HepG2 (cell line): ENCODE data around the gene RRAS. TPM values are rescaled to one million over a fixed set of nuclear protein-coding genes. Genes with fewer than 3 reads are reported as not detected.

Experiments
- CEBPG ChIP-seq: IDR thresholded peaks from 2 replicates; pipeline ENCODE4 v1.6.1; 2016
- EEA1 ChIP-seq: sonication (generic); formaldehyde crosslinking; IDR thresholded peaks from 2 replicates; pipeline ENCODE4 v1.5.1; 2020; ENCODE audit warnings: mild to moderate bottlenecking, missing genetic modification reagents, borderline replicate concordance
- EZH2 ChIP-seq: conservative IDR thresholded peaks from 2 replicates; pipeline ENCODE4 v1.6.1; 2012; ENCODE audit warnings: mild to moderate bottlenecking, low read depth, low read length, moderate library complexity
- FOSL2 ChIP-seq: sonication (generic); formaldehyde crosslinking; IDR thresholded peaks from 2 replicates; pipeline ENCODE4 v1.4.0; 2020; ENCODE audit warnings: missing genetic modification reagents
- GABPB1 ChIP-seq: IDR thresholded peaks from 2 replicates; pipeline ENCODE4 v1.6.1; 2016; ENCODE audit warnings: mild to moderate bottlenecking, missing genetic modification reagents, moderate library complexity, missing compliant biosample characterization
- HNRNPK ChIP-seq: fragments of 200-400 bp; formaldehyde crosslinking; IDR thresholded peaks from 2 replicates; pipeline ENCODE4 v1.6.1; 2018; ENCODE audit warnings: low read length, low read depth, moderate library complexity, mild to moderate bottlenecking; ENCODE audit not compliant: poor library complexity, severe bottlenecking
- KLF12 ChIP-seq: sonication (generic); formaldehyde crosslinking; IDR thresholded peaks from 2 replicates; pipeline ENCODE4 v1.4.0; 2020; ENCODE audit warnings: missing genetic modification reagents, borderline replicate concordance
- NCOR1 ChIP-seq: fragments of 200-600 bp; sonication (generic); IDR thresholded peaks from 2 replicates; pipeline ENCODE4 v1.7.0; 2017; ENCODE audit warnings: antibody characterized with exemption, low read length, borderline replicate concordance
- NFE2L1 ChIP-seq: sonication (generic); formaldehyde crosslinking; IDR thresholded peaks from 2 replicates; pipeline ENCODE4 v1.4.0; 2020; ENCODE audit warnings: missing genetic modification reagents, mild to moderate bottlenecking, borderline replicate concordance
- NR2C2 ChIP-seq: sonication (generic); formaldehyde crosslinking; IDR thresholded peaks from 2 replicates; pipeline ENCODE4 v1.4.0; 2020; ENCODE audit warnings: missing genetic modification reagents, mild to moderate bottlenecking, moderate library complexity, borderline replicate concordance
- SCMH1 ChIP-seq: sonication (generic); formaldehyde crosslinking; IDR thresholded peaks from 2 replicates; pipeline ENCODE4 v1.9.0; 2021; ENCODE audit warnings: missing genetic modification reagents, mild to moderate bottlenecking, borderline replicate concordance
- TAF1 ChIP-seq: sonication (generic); formaldehyde crosslinking; IDR thresholded peaks from 2 replicates; pipeline ENCODE4 v1.4.0; 2020; ENCODE audit warnings: missing genetic modification reagents
- TBX3 ChIP-seq: fragments of 450-650 bp; IDR thresholded peaks from 2 replicates; pipeline ENCODE4 v1.6.1; 2017; ENCODE audit warnings: antibody characterized with exemption, mild to moderate bottlenecking, inconsistent platforms, borderline replicate concordance
- ZFP36L1 ChIP-seq: sonication (generic); formaldehyde crosslinking; IDR thresholded peaks from 2 replicates; pipeline ENCODE4 v1.8.0; 2022; ENCODE audit warnings: mild to moderate bottlenecking, missing genetic modification reagents, moderate library complexity
- ZNF207 ChIP-seq: fragments of 450-650 bp; IDR thresholded peaks from 2 replicates; pipeline ENCODE4 v1.6.1; 2016; ENCODE audit warnings: antibody characterized with exemption, borderline replicate concordance
- ZNF432 ChIP-seq: sonication (generic); formaldehyde crosslinking; IDR thresholded peaks from 2 replicates; pipeline ENCODE4 v1.5.0; 2020; ENCODE audit warnings: missing genetic modification reagents, mild to moderate bottlenecking, borderline replicate concordance
- ZNF446 ChIP-seq: sonication (generic); formaldehyde crosslinking; IDR thresholded peaks from 2 replicates; pipeline ENCODE4 v1.5.0; 2020; ENCODE audit warnings: mild to moderate bottlenecking, missing genetic modification reagents
- ZNF850 ChIP-seq: sonication (generic); formaldehyde crosslinking; conservative IDR thresholded peaks from 2 replicates; pipeline ENCODE4 v1.9.0; 2021; ENCODE audit warnings: mild to moderate bottlenecking, missing genetic modification reagents
- ZSCAN22 ChIP-seq: sonication (generic); formaldehyde crosslinking; IDR thresholded peaks from 2 replicates; pipeline ENCODE4 v1.4.0; 2020; ENCODE audit warnings: mild to moderate bottlenecking, missing genetic modification reagents
- ZSCAN25 ChIP-seq: sonication (generic); formaldehyde crosslinking; IDR thresholded peaks from 2 replicates; pipeline ENCODE4 v1.8.0; 2022; ENCODE audit warnings: mild to moderate bottlenecking, missing genetic modification reagents
- ZSCAN31 ChIP-seq: sonication (generic); formaldehyde crosslinking; IDR thresholded peaks from 2 replicates; pipeline ENCODE4 v1.5.0; 2020; ENCODE audit warnings: low read depth, mild to moderate bottlenecking, missing genetic modification reagents
- polyA plus RNA-seq, 8 experiments: library from polyadenylated mRNA; depleted of rRNA in 3 of 8; stranded (reverse) in 7 of 8; unstranded in 1 of 8; fragments of >200 nt; fragmentation: Illumina TruSeq in 4 of 8; extraction: Trizol in 4 of 8; gene quantifications; 2 replicates each; pipeline versions ENCODE4 v1.2.1 to v1.2.3, GENCODE V29; 2011 to 2016; ENCODE audit warnings: low read depth in 4 of 8, missing spikeins in 1 of 8, mixed read lengths in 1 of 8; ENCODE audit not compliant: insufficient read depth in 1 of 8
- total RNA-seq, 5 experiments: library from RNA; depleted of rRNA; stranded (reverse); fragments of >200 nt; fragmentation: Illumina TruSeq; extraction: Trizol; gene quantifications; 2 replicates each; pipeline ENCODE4 v1.2.3, GENCODE V29; 2016; ENCODE audit warnings: low read depth in 1 of 5
- TF ChIP-seq, protein P1 (sequence below): sonication (generic); formaldehyde crosslinking; conservative IDR thresholded peaks from 2 replicates; pipeline ENCODE4 v1.4.0; 2020; ENCODE audit warnings: missing genetic modification reagents
- TF ChIP-seq, protein P2 (sequence below), 2 experiments: sonication (generic) in 1 of 2; formaldehyde crosslinking in 1 of 2; IDR thresholded peaks; 2 replicates each; pipeline versions ENCODE4 v1.4.0 to v1.6.1; 2018 to 2020; ENCODE audit warnings: missing genetic modification reagents in 2 of 2, borderline replicate concordance in 1 of 2, low read depth in 1 of 2, mild to moderate bottlenecking in 1 of 2, missing biosample characterization in 1 of 2
- TF ChIP-seq, protein P3 (sequence below): sonication (generic); formaldehyde crosslinking; IDR thresholded peaks from 2 replicates; pipeline ENCODE4 v1.4.0; 2020; ENCODE audit warnings: missing genetic modification reagents, borderline replicate concordance
- TF ChIP-seq, protein P4 (sequence below): IDR thresholded peaks from 2 replicates; pipeline ENCODE4 v1.6.1; 2016; ENCODE audit warnings: mild to moderate bottlenecking

RRAS gene
- total and polyA plus RNA-seq, 2 of the 13 experiments (the other 11 are each of a cell fraction or from before 2014, with no cell fraction given), result 1.5 to 12.0 TPM

DNA sequence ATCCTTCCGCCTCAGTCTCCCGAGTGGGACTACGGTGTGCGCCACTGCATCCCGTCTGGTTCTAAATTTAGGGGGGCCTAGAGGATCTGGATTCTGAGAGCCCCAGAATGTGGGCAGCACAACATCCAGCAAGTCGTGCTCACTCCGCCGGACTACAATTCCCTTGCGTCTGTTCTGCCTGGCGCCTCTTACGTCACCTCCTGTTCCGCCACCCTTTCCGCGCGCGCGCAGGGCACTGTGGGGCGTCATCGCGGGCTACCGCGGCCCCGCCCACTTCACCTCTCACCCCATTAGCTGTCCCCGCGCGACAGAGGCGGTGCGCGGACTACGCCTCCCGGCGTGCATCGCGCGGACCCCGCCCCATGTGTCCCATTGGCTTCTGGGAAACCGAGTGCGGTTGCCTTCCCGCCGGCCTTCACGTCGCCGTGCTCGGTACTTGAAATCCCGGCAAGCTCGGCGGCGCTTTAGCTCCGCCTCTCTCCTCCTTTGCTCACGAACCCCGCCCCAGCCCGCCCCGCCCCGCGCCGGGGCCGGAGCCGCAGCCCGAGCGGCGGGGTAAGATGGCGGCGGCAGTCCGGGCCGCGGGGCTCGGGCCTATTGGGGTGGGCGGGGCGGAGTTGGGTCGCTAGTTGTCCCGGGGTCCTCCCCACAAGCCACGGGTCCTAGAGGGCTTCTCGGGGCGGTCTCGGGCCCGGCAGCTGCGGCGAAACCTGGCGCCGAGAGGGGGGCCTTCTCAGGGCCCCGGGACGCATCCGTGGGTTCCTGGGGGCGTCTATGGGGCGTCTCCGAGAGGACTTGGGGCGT, 1.9 kb upstream of the RRAS start, which contains the start of gene SCAF1 (continued):
- TF ChIP-seq, protein P1, sequence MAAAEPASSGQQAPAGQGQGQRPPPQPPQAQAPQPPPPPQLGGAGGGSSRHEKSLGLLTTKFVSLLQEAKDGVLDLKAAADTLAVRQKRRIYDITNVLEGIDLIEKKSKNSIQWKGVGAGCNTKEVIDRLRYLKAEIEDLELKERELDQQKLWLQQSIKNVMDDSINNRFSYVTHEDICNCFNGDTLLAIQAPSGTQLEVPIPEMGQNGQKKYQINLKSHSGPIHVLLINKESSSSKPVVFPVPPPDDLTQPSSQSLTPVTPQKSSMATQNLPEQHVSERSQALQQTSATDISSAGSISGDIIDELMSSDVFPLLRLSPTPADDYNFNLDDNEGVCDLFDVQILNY (CRISPR knock-in tag), result no peak
- TF ChIP-seq NR2C2 (CRISPR knock-in tag), result peak; percentile 98
- TF ChIP-seq ZNF432 (CRISPR knock-in tag), result no peak
- peak; percentile 77 for TF ChIP-seq FOSL2 (CRISPR knock-in tag)
- no peak for TF ChIP-seq EZH2
- peak; percentile 73; the same call in 1 of the 2 replicates for TF ChIP-seq ZSCAN25 (CRISPR knock-in tag)
- peak; percentile 91 for TF ChIP-seq ZFP36L1
- peak; percentile 66 for TF ChIP-seq HNRNPK
- TF ChIP-seq ZNF207, result no peak
- peak; percentile 62; the same call in 1 of the 2 replicates for TF ChIP-seq TBX3
- TF ChIP-seq, protein P2, sequence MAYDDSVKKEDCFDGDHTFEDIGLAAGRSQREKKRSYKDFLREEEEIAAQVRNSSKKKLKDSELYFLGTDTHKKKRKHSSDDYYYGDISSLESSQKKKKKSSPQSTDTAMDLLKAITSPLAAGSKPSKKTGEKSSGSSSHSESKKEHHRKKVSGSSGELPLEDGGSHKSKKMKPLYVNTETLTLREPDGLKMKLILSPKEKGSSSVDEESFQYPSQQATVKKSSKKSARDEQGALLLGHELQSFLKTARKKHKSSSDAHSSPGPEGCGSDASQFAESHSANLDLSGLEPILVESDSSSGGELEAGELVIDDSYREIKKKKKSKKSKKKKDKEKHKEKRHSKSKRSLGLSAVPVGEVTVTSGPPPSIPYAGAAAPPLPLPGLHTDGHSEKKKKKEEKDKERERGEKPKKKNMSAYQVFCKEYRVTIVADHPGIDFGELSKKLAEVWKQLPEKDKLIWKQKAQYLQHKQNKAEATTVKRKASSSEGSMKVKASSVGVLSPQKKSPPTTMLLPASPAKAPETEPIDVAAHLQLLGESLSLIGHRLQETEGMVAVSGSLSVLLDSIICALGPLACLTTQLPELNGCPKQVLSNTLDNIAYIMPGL (CRISPR knock-in tag; IDR thresholded peaks at IDR 0.05; ENCODE audit: borderline replicate concordance in 1 of 2, low read depth in 1 of 2), result peak in 1 of 2 experiments; percentile 65; a peak in 2 of 4 replicates
- no peak for TF ChIP-seq NCOR1
- no peak for TF ChIP-seq SCMH1 (CRISPR knock-in tag)
- peak; percentile 75; the same call in 1 of the 2 replicates for TF ChIP-seq TAF1
- 0 out of 2 replicates have a peak, but pooled peaks have one; percentile 29 for TF ChIP-seq ZNF446 (CRISPR knock-in tag)
- TF ChIP-seq GABPB1 (CRISPR knock-in tag), result peak; percentile 97
- TF ChIP-seq KLF12 (CRISPR knock-in tag), result peak; percentile 97
- no peak for TF ChIP-seq EEA1 (CRISPR knock-in tag)
- TF ChIP-seq NFE2L1 (CRISPR knock-in tag), result no peak
- TF ChIP-seq CEBPG, result peak; percentile 68
- TF ChIP-seq, protein P3, sequence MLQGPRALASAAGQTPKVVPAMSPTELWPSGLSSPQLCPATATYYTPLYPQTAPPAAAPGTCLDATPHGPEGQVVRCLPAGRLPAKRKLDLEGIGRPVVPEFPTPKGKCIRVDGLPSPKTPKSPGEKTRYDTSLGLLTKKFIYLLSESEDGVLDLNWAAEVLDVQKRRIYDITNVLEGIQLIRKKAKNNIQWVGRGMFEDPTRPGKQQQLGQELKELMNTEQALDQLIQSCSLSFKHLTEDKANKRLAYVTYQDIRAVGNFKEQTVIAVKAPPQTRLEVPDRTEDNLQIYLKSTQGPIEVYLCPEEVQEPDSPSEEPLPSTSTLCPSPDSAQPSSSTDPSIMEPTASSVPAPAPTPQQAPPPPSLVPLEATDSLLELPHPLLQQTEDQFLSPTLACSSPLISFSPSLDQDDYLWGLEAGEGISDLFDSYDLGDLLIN (CRISPR knock-in tag), result peak; percentile 90; the same call in 1 of the 2 replicates
- no peak for TF ChIP-seq ZSCAN22 (CRISPR knock-in tag)
- TF ChIP-seq, protein P4, sequence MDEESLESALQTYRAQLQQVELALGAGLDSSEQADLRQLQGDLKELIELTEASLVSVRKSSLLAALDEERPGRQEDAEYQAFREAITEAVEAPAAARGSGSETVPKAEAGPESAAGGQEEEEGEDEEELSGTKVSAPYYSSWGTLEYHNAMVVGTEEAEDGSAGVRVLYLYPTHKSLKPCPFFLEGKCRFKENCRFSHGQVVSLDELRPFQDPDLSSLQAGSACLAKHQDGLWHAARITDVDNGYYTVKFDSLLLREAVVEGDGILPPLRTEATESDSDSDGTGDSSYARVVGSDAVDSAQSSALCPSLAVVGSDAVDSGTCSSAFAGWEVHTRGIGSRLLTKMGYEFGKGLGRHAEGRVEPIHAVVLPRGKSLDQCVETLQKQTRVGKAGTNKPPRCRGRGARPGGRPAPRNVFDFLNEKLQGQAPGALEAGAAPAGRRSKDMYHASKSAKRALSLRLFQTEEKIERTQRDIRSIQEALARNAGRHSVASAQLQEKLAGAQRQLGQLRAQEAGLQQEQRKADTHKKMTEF, result peak; percentile 84
- peak; percentile 64; the same call in 1 of the 2 replicates for TF ChIP-seq ZNF850 (CRISPR knock-in tag)
- peak; percentile 16 for TF ChIP-seq ZSCAN31 (CRISPR knock-in tag)
